Loucy (cell line): ENCODE results near the gene LOXHD1.

Experiments
- H2AFZ ChIP-seq: fragments of 200-600 bp; sonication (generic); 2 replicates; pipeline ENCODE4 v1.6.0; 2016; ENCODE audit warnings: antibody characterized with exemption, mild to moderate bottlenecking, low read length, moderate library complexity
- H3F3A ChIP-seq: fragments of 200-600 bp; 2 replicates; pipeline ENCODE4 v1.6.0; 2016; ENCODE audit warnings: antibody characterized with exemption, low read depth, mild to moderate bottlenecking
- H3K27me3 ChIP-seq: fragments of 200-600 bp; sonication (generic); 2 replicates; pipeline ENCODE4 v1.6.1; 2014; ENCODE audit warnings: low read length, mild to moderate bottlenecking; ENCODE audit not compliant: insufficient read depth, poor library complexity, severe bottlenecking
- H3K36me3 ChIP-seq: fragments of 200-600 bp; sonication (generic); 2 replicates; pipeline ENCODE4 v1.6.1; 2016; ENCODE audit warnings: low read length; ENCODE audit not compliant: insufficient read depth
- H3K4me1 ChIP-seq: fragments of 200-600 bp; sonication (generic); 2 replicates; pipeline ENCODE4 v1.5.1; 2014; ENCODE audit warnings: low read length, mild to moderate bottlenecking; ENCODE audit not compliant: insufficient read depth, poor library complexity, severe bottlenecking
- H3K4me2 ChIP-seq: fragments of 200-600 bp; sonication (generic); 2 replicates; pipeline ENCODE4 v1.6.0; 2014; ENCODE audit warnings: antibody characterized with exemption, low read length, low read depth, mild to moderate bottlenecking; ENCODE audit not compliant: poor library complexity, severe bottlenecking
- H3K4me3 ChIP-seq: fragments of 200-600 bp; sonication (generic); 2 replicates; pipeline ENCODE4 v1.5.1; 2014; ENCODE audit warnings: low read length, mild to moderate bottlenecking, mixed read lengths; ENCODE audit not compliant: poor library complexity, severe bottlenecking
- H3K79me2 ChIP-seq: fragments of 200-600 bp; sonication (generic); 2 replicates; pipeline ENCODE4 v1.6.1; 2014; ENCODE audit warnings: low read length; ENCODE audit not compliant: insufficient read depth
- H3K9ac ChIP-seq: fragments of 200-600 bp; sonication (generic); 2 replicates; pipeline ENCODE4 v1.6.0; 2014; ENCODE audit warnings: mild to moderate bottlenecking, low read depth, low read length, moderate library complexity; ENCODE audit not compliant: poor library complexity, severe bottlenecking
- H3K9me2 ChIP-seq: fragments of 200-600 bp; sonication (generic); replicated peaks from 2 replicates; pipeline ENCODE4 v1.6.1; 2016; ENCODE audit warnings: low read depth, low read length, mixed read lengths
- H3K9me3 ChIP-seq: fragments of 200-600 bp; sonication (generic); 2 replicates; pipeline ENCODE4 v1.6.1; 2014; ENCODE audit warnings: mild to moderate bottlenecking, antibody characterized with exemption, low read length, low read depth; ENCODE audit not compliant: insufficient read depth
- H4K20me1 ChIP-seq: fragments of 200-600 bp; sonication (generic); 2 replicates; pipeline ENCODE4 v1.6.0; 2014; ENCODE audit warnings: antibody characterized with exemption, low read length, mild to moderate bottlenecking; ENCODE audit not compliant: insufficient read depth, poor library complexity, severe bottlenecking
- EZH2phosphoT487 ChIP-seq: fragments of 200-600 bp; IDR thresholded peaks from 2 replicates; pipeline ENCODE4 v1.6.1; 2018; ENCODE audit warnings: antibody characterized with exemption, mild to moderate bottlenecking, moderate library complexity, borderline replicate concordance
- TF ChIP-seq, protein P1 (sequence below): fragments of 200-600 bp; sonication (generic); conservative IDR thresholded peaks from 2 replicates; pipeline ENCODE4 v1.5.1; 2014; ENCODE audit warnings: mild to moderate bottlenecking, antibody characterized with exemption, low read length

LOXHD1 gene

GRCh38 chr18:46581648-46582047 is 75.4 kb downstream of the LOXHD1 start:
- Histone ChIP-seq H3K27me3 (no peaks in the 10 kb centered on the region), H4K20me1 (no peaks in the 10 kb centered on the region), H3K4me1 (no peaks in the 10 kb centered on the region), H3K9me2 (no peaks in the 10 kb centered on the region), H3K4me2 (no peak overlapping the region), H3K36me3 (no peaks in the 10 kb centered on the region), H3K79me2 (no peaks in the 10 kb centered on the region), H3K4me3 (no peak overlapping the region), H3K9ac (no peak overlapping the region), H3F3A (no peaks in the 10 kb centered on the region), H2AFZ (no peak overlapping the region), H3K9me3 (peaks cover 6% of the 10 kb centered on the region; the same call in 1 of the 2 replicates)
- no peak for TF ChIP-seq EZH2phosphoT487
- TF ChIP-seq, protein P1, sequence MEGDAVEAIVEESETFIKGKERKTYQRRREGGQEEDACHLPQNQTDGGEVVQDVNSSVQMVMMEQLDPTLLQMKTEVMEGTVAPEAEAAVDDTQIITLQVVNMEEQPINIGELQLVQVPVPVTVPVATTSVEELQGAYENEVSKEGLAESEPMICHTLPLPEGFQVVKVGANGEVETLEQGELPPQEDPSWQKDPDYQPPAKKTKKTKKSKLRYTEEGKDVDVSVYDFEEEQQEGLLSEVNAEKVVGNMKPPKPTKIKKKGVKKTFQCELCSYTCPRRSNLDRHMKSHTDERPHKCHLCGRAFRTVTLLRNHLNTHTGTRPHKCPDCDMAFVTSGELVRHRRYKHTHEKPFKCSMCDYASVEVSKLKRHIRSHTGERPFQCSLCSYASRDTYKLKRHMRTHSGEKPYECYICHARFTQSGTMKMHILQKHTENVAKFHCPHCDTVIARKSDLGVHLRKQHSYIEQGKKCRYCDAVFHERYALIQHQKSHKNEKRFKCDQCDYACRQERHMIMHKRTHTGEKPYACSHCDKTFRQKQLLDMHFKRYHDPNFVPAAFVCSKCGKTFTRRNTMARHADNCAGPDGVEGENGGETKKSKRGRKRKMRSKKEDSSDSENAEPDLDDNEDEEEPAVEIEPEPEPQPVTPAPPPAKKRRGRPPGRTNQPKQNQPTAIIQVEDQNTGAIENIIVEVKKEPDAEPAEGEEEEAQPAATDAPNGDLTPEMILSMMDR: no peak

DNA sequence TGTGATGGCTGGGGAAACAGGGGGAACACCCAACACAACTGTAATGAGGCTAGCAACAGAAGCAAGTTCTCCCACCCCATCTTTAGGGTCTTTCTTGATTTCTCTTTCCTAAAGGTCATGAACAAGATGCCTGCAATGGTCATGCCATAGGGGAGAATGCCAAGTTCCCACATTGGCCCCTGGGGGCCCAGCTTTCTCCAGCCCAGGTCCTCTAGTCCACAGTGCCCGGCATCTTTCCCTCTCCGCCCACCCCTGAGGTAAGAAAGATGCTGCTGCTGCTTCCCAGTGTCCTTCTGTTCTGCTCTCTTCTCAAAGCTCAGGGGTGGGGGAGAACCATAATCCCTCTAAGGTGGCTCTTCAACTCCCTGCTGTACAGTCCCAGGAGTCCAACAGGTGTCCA is 78.0 kb downstream of the LOXHD1 start:
- Histone ChIP-seq H3K79me2 (no peaks in the 10 kb centered on the region), H4K20me1 (no peaks in the 10 kb centered on the region), H3K9me3 (peaks cover 6% of the 10 kb centered on the region; the same call in 1 of the 2 replicates), H3K4me1 (no peaks in the 10 kb centered on the region), H3K4me2 (no peak overlapping the region), H2AFZ (no peak overlapping the region), H3K4me3 (no peak overlapping the region), H3K9me2 (no peaks in the 10 kb centered on the region), H3K9ac (no peak overlapping the region), H3K36me3 (no peaks in the 10 kb centered on the region), H3K27me3 (no peaks in the 10 kb centered on the region), H3F3A (no peaks in the 10 kb centered on the region)
- no peak for TF ChIP-seq EZH2phosphoT487
- TF ChIP-seq, protein P1: no peak

DNA sequence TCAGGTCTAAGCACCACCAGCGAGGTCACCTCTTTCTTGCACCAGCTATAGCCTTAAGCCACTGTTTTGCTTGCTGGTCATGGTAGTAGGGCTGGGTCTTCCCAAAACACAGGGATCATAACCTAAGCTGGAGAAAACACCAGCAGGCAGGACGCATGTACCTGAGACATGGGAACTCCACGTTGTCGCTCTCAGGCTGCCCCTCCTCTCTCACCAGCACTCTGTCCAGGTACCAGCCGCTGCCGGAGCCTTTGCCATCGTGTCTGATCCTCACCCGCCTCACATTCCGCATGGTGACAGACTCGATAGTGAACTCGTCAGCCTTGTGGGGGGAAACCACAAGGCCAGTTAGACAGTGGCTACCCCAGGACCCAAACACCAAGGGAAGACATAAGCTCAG is 79.5 kb downstream of the LOXHD1 start:
- H3K9me3 ChIP-seq: peaks cover 6% of the 10 kb centered on the region; the same call in 1 of the 2 replicates
- no peaks in the 10 kb centered on the region for H3K27me3 ChIP-seq
- H2AFZ ChIP-seq: no peak overlapping the region
- H3K9ac ChIP-seq: no peak overlapping the region
- no peaks in the 10 kb centered on the region for H3F3A ChIP-seq
- H3K4me1 ChIP-seq: no peaks in the 10 kb centered on the region
- TF ChIP-seq, protein P1: no peak
- H3K79me2 ChIP-seq: no peaks in the 10 kb centered on the region
- H3K36me3 ChIP-seq: no peaks in the 10 kb centered on the region
- no peak overlapping the region for H3K4me3 ChIP-seq
- no peaks in the 10 kb centered on the region for H3K9me2 ChIP-seq
- no peak overlapping the region for H3K4me2 ChIP-seq
- H4K20me1 ChIP-seq: no peaks in the 10 kb centered on the region
